A549 (cell line): ENCODE results near the gene ANXA8.
"Not testable (repeated sequence)": the region's sequence is repeated elsewhere in the genome, so short reads cannot be mapped to it uniquely, and the experiment has no call there.

Experiments
- CTCF ChIP-seq: fragments of >200 bp; sonication (Bioruptor Twin); formaldehyde crosslinking; IDR thresholded peaks from 3 replicates; pipeline ENCODE4 v1.5.1; 2016
- EP300 ChIP-seq, 2 experiments: fragments of >200 bp; sonication (Bioruptor Twin); formaldehyde crosslinking; IDR thresholded peaks; 2 replicates in 1 of 2; 3 replicates in 1 of 2; pipeline ENCODE4 v1.6.1; 2016 to 2017
- MAX ChIP-seq: IDR thresholded peaks from 2 replicates; pipeline ENCODE4 v1.6.1; 2012
- POLR2A ChIP-seq: IDR thresholded peaks from 2 replicates; pipeline ENCODE4 v1.6.1; 2012; ENCODE audit warnings: mild to moderate bottlenecking, low read length
- SREBF2 ChIP-seq: fragments of 450-650 bp; IDR thresholded peaks from 2 replicates; pipeline ENCODE4 v1.6.1; 2014; ENCODE audit warnings: mild to moderate bottlenecking, moderate library complexity
- ZFP36 ChIP-seq: fragments of 450-650 bp; IDR thresholded peaks from 2 replicates; pipeline ENCODE4 v1.6.1; 2014; ENCODE audit warnings: borderline replicate concordance; ENCODE audit not compliant: partially characterized antibody
- TF ChIP-seq, protein P1 (sequence below): fragments of >200 bp; sonication (Bioruptor Twin); formaldehyde crosslinking; IDR thresholded peaks from 2 replicates; pipeline ENCODE4 v1.6.1; 2016

DNA sequence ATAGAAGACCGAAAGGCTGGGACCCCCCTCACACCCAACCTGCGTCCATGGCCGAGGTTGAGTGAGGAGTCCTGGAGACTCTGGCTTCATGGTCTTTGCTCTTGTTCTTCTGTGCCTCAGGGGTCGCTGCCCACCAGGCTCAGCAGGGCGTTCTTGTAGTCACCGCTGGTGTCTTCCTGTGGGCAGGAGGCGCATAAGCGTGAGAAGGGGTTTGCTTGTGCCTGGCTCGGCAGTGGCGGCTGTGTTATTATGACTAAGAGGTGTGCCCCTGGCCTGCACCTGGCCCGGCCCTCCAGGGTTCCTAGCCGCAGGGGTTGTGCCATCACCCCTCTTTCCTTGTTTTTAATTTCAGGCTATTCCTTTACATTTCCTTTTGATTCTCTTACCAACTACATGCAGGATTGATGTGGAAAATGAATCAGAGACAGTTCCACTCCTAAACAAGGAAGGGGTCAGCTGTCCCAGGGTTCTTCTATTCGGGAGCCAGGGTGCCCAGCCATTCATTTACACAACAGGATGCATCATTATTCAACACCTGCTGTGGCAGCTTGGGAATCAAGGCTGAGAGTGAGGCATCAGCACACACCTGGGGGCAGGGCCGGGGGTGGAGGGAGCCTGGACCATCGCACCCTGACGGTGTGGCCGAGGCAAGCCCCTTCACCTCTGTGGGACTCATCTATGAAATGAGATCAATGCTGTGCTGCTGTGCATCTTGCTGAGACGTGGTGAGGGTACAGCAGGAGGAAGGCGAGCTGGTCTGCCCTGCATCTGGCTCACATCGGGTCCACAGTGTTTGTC, 15.0 kb downstream of the ANXA8 start:
- TF ChIP-seq POLR2A; MAX; CTCF; EP300 (IDR thresholded peaks at IDR 0.05); SREBF2; ZFP36: not testable (repeated sequence)
- TF ChIP-seq, protein P1, sequence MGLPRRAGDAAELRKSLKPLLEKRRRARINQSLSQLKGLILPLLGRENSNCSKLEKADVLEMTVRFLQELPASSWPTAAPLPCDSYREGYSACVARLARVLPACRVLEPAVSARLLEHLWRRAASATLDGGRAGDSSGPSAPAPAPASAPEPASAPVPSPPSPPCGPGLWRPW: not testable (repeated sequence)
